DOHH2 (cell line): Measurements from ENCODE around the gene POU5F2.

Experiments
- EZH2phosphoT487 ChIP-seq: fragments of 200-600 bp; sonication (generic); IDR thresholded peaks from 2 replicates; pipeline ENCODE4 v1.6.1; 2017; ENCODE audit warnings: borderline replicate concordance, mild to moderate bottlenecking, antibody characterized with exemption, low read length, moderate library complexity, mixed read lengths
- TF ChIP-seq, protein P1 (sequence below): fragments of 200-600 bp; sonication (generic); IDR thresholded peaks from one replicate; pipeline ENCODE4 v1.5.1; 2014; ENCODE audit warnings: antibody characterized with exemption, mild to moderate bottlenecking, low read depth, low read length; ENCODE audit not compliant: poor library complexity, severe bottlenecking

DNA sequence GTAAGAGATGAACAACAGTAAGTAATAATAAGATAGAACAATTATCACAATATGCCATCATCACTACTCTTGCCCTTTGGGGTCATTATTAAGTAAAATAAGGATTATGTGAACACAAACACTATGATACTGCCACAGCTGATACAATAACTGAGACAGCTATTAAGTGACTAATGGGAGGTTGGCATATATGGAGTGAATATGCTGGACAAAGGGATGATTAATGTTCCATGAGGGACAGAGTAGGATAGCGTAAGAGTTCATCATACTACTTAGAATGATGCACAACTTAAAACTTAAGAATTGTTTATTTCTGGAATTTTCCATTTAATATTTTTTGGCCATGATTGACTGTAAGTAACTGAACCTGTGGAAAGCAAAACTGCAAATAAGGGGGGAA, 16.6 kb downstream of the POU5F2 start:
- TF ChIP-seq, protein P1, sequence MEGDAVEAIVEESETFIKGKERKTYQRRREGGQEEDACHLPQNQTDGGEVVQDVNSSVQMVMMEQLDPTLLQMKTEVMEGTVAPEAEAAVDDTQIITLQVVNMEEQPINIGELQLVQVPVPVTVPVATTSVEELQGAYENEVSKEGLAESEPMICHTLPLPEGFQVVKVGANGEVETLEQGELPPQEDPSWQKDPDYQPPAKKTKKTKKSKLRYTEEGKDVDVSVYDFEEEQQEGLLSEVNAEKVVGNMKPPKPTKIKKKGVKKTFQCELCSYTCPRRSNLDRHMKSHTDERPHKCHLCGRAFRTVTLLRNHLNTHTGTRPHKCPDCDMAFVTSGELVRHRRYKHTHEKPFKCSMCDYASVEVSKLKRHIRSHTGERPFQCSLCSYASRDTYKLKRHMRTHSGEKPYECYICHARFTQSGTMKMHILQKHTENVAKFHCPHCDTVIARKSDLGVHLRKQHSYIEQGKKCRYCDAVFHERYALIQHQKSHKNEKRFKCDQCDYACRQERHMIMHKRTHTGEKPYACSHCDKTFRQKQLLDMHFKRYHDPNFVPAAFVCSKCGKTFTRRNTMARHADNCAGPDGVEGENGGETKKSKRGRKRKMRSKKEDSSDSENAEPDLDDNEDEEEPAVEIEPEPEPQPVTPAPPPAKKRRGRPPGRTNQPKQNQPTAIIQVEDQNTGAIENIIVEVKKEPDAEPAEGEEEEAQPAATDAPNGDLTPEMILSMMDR: no peak
- TF ChIP-seq EZH2phosphoT487: no peak
